Cardiac fibroblast (primary cell): ENCODE data around the gene TMC3.

Experiments used
- DNase-seq, 2 donors: peaks; one replicate each; pipeline versions ENCODE4 v3.0.0 to v3.0.0-alpha.2; 2010; ENCODE audit warnings: low read depth in 2 of 2
- H3K4me3 ChIP-seq, 2 donors: replicated peaks in 1 of 2; 1 replicate in 1 of 2; 2 replicates in 1 of 2; pipeline ENCODE4 v1.5.1; 2011; ENCODE audit warnings: low read depth in 2 of 2, low read length in 2 of 2, mild to moderate bottlenecking in 2 of 2, moderate library complexity in 1 of 2
- CTCF ChIP-seq: IDR thresholded peaks from one replicate; pipeline ENCODE4 v1.5.1; 2011; ENCODE audit warnings: low read depth, mild to moderate bottlenecking, low read length, inconsistent platforms

Gene TMC3

GRCh38 chr15:81398910-81399551, 25.0 kb upstream of the TMC3 start:
- peak; percentile 19 to 26 for DNase-seq
- no peak overlapping the region for H3K4me3 ChIP-seq
- TF ChIP-seq CTCF = no peak

GRCh38 chr15:81398456-81398855, 24.4 kb upstream of the TMC3 start:
- no peak for TF ChIP-seq CTCF
- DNase-seq = no peak
- H3K4me3 ChIP-seq = no peak overlapping the region

GRCh38 chr15:81394603-81395002, 20.6 kb upstream of the TMC3 start:
- no peak for DNase-seq
- H3K4me3 ChIP-seq = no peak overlapping the region
- no peak for TF ChIP-seq CTCF

GRCh38 chr15:81391657-81392056, 17.6 kb upstream of the TMC3 start:
- no peak overlapping the region for H3K4me3 ChIP-seq
- no peak for DNase-seq
- TF ChIP-seq CTCF = no peak

- DNase-seq = no peak
- no peak for TF ChIP-seq CTCF
- H3K4me3 ChIP-seq = no peak overlapping the region
Observed at GRCh38 chr15:81388436-81388770, 14.4 kb upstream of the TMC3 start.

- TF ChIP-seq CTCF = no peak
- DNase-seq = no peak
- H3K4me3 ChIP-seq = no peak overlapping the region
Observed at GRCh38 chr15:81387621-81388435, 13.8 kb upstream of the TMC3 start.
